HG02798 (cell line): ENCODE data around the gene RILPL2.
"Not testable (repeated sequence)": the region's sequence is repeated elsewhere in the genome, so short reads cannot be mapped to it uniquely, and the experiment has no call there.

ENCODE experiments used
- ATAC-seq: cut with Tn5 transposase; IDR thresholded peaks from one replicate; pipeline ENCODE4 v1.9.1; 2021; ENCODE audit warnings: mild to moderate bottlenecking; ENCODE audit not compliant: unreplicated experiment, poor library complexity

RILPL2 gene

GRCh38 chr12:123452276-123452550, 15.7 kb upstream of the RILPL2 start:
- not testable (repeated sequence) for ATAC-seq

- ATAC-seq: no peak
These were observed 14.2 kb upstream of the RILPL2 start for GRCh38 chr12:123450636-123451035.

GRCh38 chr12:123449856-123450255, 13.4 kb upstream of the RILPL2 start:
- ATAC-seq: no peak

- no peak for ATAC-seq
These were observed 12.8 kb upstream of the RILPL2 start for GRCh38 chr12:123449249-123449733.

GRCh38 chr12:123446333-123446713, 9.8 kb upstream of the RILPL2 start:
- no peak for ATAC-seq

- no peak for ATAC-seq
These were observed 9.2 kb upstream of the RILPL2 start for GRCh38 chr12:123445388-123446332.

GRCh38 chr12:123444092-123445026, 7.9 kb upstream of the RILPL2 start:
- no peak for ATAC-seq

- ATAC-seq: no peak
These were observed 6.3 kb upstream of the RILPL2 start for GRCh38 chr12:123442774-123443173.

- peak; percentile 66 for ATAC-seq
These were observed 5.2 kb upstream of the RILPL2 start for GRCh38 chr12:123441523-123442164.

GRCh38 chr12:123435636-123436016, 858 bp downstream of the RILPL2 start:
- ATAC-seq: no peak

GRCh38 chr12:123433615-123434014, 2.9 kb downstream of the RILPL2 start:
- ATAC-seq: no peak

- not testable (repeated sequence) for ATAC-seq
These were observed 4.3 kb downstream of the RILPL2 start for GRCh38 chr12:123431951-123432817.

GRCh38 chr12:123429101-123429500, 7.4 kb downstream of the RILPL2 start:
- ATAC-seq: not testable (repeated sequence)

- no peak for ATAC-seq
These were observed 7.9 kb downstream of the RILPL2 start for GRCh38 chr12:123428591-123428990.

GRCh38 chr12:123427036-123427769, 9.3 kb downstream of the RILPL2 start:
- peak; percentile 93 for ATAC-seq

- ATAC-seq: no peak
These were observed 15.2 kb downstream of the RILPL2 start for GRCh38 chr12:123421314-123421713.

GRCh38 chr12:123410041-123410412, 26.5 kb downstream of the RILPL2 start:
- ATAC-seq: no peak

GRCh38 chr12:123409284-123410040, 27.0 kb downstream of the RILPL2 start:
- ATAC-seq: not testable (repeated sequence)
